Head of caudate nucleus (tissue), 42 donors: Measurements from ENCODE around the gene AK9.
"Not testable (repeated sequence)": the region's sequence is repeated elsewhere in the genome, so short reads cannot be mapped to it uniquely, and the experiment has no call there.

Source experiments
- DNase-seq, 42 donors: peaks; one replicate each; pipeline versions ENCODE4 v3.0.0 to v3.0.0-alpha.2; 2020 to 2021; ENCODE audit warnings: mixed read lengths in 7 of 42
- intact Hi-C: fragments of 100-400 bp; cut with DNase I; formaldehyde crosslinking; loops from one replicate; pipeline ENCODE4 v1.15.0; 2022

Gene AK9

DNA sequence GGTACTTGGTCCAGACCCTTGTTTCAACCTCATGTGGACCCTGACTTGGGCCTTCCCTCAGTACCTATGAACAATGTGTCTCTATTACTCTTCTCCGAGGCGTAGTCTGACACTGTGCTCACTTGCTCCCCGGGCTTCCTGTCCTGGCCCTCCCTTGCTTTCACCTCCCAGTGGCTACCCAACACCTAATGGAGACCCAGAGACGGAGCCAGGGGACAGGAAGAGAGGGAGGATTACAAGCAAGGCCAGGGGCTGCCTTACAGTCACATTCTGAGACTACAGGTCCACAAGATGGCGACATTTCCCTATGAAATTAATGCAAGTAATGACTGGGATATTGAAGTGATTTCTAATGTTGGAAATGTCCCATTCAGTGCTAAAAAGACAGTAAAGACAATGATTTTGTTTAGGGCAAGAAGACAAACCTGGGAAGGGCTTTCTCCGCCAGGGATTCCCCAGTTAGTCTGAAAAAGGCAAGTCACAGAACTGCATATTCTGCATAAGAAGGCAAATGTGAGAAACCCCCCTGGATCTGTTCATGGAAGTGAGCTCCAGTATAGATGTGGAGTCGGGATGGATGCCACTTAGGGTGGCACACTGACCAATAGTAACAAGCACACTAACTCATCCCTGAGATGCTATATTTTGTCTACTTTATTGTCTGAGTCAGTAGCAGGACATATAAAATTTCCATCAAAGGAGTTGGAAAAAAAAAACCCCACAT, 163.9 kb downstream of the AK9 start:
- intact Hi-C loops: loop anchor here (5.0 to 10.0 kb wide), 2 partner anchors 178 to 525 kb away; no protein-coding TSS in a partner anchor
- DNase-seq: peak in 30 of 42 donors; percentile 3 to 76 (median 37)

DNA sequence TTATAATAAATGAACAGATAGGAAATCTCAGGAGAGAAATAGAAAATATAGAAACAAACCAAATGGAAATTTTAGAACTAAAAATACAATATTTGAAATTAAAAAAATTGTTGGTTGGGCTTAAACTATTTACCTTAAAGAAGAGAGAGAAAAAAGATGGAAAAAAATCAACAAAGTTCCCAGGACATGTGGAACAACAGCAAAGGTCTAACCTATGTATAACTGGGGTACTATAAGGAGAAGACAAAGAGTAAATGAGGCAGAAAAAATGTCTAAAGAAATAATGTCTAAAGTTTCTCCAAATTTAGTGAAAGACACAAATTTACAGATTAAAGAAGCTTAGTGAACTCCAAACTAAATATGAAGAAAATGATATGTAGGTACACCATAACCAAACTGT, 166.9 kb downstream of the AK9 start:
- no peak for DNase-seq
- intact Hi-C loops: loop anchor here (10.0 kb wide), 1 partner anchor 181 kb away; no protein-coding TSS in a partner anchor

DNA sequence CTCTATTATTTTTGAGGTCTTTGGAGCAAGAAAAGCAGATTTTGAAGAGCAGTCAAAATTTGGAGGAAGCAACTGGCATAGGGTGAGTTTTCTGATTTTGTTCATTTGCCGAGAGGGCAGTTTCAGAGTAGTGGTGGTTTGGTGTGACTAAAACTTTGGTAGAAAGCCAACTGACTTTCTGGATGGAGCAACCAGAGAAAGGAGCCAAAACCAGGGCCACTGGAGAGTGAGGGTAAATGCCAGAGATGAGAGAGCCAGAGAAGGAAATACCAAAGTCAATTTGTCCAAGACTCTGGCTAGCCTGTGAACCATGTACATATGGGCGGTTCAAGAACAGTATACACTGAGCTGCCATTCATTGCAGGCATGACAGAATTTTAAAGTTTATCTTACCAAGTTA, 167.5 kb downstream of the AK9 start:
- DNase-seq: no peak
- intact Hi-C loops: loop anchor here (10.0 kb wide), 1 partner anchor 181 kb away; no protein-coding TSS in a partner anchor

DNA sequence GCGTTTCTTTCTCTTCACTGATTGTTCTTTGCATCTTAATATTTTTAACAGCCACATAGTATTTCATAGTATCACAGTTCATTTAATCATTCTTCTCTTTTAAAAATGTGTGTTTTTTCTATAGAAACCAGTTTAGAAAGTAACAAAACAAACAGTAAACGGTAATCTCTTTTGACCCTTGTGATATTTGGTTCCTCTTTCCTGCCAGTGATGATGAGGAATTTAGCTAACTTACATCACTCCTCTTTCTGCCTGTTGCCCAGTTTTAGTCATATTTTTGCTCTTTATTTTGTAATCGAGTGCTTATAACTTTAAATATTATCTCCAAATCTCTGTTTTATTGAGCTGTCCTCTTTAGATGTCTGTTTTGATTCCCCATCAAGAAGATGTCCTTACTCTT, 169.9 kb downstream of the AK9 start:
- intact Hi-C loops: loop anchor here (10.0 kb wide), 1 partner anchor 184 kb away; no protein-coding TSS in a partner anchor

DNA sequence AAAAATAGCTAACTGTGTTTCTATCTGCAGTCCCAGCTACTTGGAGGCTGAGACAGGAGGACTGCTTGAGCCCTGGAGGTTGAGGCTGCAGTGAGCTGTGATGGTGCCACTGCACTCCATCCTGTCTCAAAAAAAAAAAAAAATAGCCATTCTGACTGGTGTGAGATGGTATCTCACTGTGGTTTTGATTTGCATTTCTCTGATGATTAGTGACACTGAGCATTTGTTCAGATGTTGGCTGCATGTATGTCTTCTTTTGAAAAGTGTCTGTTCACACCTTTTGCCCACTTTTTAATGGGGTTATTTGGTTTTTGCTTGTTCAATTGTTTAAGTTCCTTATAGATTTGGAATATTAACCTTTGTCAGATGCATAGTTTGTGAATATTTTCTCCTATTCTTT, 171.4 kb downstream of the AK9 start:
- not testable (repeated sequence) for DNase-seq
- intact Hi-C loops: loop anchor here (10.0 kb wide), 1 partner anchor 185 kb away; no protein-coding TSS in a partner anchor

More for the DNA sequence above, 169.9 kb downstream of the AK9 start:
- DNase-seq: no peak

DNA sequence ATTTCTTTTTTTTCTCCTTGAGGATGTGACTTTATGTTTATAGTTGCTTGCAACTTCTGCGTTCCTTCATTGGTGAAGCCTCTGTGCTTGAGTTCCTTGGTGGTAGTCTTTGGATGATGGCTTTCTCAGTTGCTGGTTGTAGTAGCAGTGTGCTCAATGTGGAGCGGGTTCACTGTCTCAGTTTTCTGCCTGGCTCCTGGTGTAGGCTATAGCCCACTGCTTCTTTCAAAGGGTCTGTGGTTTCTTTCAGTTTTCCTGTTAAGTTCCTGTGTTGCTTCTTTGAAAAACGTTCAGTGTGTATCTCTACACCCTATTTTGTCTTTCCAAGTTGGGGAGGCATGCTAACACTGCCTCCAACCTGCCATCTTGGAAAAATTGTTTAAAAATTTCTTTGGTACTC, 174.1 kb downstream of the AK9 start:
- DNase-seq: no peak
- intact Hi-C loops: no loop called here

DNA sequence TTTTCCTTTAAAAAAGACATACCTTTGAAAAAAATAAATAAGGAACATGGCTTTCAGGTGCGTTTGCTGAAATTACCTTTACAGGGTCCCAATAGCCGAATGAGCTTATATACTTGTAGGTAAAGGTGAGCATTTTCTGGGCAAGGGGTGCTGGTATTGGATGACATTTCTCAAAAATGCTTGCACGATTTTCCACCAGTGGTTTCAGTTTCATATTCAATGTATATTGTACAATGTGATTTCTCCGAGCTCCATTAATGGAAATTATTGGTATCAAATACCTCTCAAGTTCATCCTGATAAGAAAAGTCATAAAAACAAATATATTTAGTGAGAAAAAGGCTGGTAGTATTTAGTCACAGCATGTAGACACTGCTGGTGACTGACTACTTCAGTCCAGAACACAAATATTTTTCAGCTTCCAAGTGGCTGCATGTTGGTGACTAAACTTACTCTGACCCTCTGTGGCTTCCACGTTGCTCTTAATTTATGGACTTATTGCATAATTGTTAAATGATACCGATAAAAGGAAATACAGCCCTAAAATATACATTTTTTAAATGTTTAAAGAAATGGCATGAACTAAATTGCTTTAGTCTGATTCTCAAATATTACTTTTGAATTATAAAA, 175.1 kb downstream of the AK9 start:
- DNase-seq: no peak
- intact Hi-C loops: no loop called here

DNA sequence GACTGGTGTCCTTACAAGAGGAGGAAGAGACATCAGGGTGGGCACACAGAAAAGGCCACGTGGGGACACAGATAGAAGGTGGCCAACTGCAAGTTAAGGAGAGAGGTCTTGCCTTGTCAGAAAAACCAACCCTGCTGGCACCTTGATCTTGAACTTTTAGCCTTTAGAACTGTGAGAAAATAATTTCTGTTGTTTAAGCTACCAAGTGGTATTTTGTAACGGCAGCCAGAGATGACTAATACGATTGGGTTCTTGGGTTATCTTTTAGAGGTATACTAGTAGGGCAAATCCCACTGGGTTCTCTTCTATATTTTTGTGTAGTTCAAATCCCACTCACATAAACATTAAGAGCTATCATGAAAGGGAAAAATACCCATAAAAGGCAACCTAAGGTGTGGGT, 176.1 kb downstream of the AK9 start:
- intact Hi-C loops: no loop called here
- DNase-seq: no peak

DNA sequence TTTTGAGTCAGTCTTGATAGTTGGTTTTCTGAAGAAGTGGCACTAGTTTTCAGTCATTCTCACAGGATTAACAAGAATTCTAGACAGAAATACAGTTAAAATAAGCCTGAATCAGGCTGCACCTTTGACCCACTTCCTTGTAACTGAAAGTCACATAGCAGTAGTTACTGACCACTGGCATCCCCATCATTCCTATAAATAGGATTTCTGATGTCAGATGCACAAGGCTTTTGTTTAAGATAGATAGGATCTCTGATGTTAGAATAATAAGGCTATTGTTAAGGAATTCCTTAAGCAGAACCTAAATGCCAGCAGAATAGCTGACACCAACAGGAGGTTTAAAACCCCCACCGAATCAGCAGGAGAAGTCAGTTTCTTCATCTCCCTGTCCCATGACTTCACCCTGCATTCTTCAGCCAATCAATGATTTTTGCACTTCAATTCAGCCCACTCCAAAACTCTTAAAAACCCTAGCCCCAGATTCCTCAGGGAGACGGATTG, 177.4 kb downstream of the AK9 start:
- intact Hi-C loops: no loop called here
- DNase-seq: no peak

DNA sequence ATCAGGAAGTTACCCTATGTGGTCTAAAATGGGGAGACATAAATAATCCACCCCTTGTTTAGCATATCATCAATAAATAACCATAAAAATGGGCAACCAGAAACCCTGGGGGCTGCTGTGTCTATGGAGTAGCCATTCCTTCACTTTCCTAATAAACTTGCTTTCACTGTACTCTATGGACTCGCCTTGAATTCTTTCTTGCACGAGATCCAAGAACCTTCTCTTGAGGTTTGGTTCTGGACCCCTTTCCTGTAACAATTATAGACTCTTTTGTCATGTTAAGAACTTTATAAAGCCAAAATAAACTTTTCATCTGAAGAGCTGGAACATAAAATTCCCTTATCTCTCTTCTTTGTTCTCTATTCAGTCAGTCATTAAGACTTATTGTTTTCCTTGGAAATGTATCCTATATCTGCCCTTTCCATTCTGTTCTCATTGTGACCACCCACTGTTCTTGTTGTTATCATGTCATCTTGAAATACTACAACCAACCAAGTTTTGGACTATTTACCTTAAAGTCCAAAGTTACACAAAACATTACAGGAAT, 178.7 kb downstream of the AK9 start:
- intact Hi-C loops: no loop called here
- DNase-seq: no peak

DNA sequence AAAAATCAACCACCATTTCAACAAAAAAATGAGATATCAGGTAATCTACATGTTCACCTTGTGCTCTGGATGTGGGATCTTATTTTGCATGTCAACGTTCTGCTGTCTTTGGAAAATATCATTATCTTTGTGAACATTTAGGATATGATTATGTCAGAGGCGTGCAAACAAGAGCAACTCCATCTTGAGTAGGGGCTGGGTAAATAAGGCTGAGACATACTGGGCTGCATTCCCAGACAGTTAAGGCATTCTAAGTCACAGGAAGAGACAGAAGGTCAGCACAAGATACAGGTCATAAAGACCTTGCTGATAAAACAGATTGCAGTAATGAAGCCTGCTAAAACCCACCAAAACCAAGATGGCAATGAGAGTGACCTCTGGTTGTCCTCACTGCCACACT, 179.2 kb downstream of the AK9 start:
- intact Hi-C loops: no loop called here
- DNase-seq: no peak

DNA sequence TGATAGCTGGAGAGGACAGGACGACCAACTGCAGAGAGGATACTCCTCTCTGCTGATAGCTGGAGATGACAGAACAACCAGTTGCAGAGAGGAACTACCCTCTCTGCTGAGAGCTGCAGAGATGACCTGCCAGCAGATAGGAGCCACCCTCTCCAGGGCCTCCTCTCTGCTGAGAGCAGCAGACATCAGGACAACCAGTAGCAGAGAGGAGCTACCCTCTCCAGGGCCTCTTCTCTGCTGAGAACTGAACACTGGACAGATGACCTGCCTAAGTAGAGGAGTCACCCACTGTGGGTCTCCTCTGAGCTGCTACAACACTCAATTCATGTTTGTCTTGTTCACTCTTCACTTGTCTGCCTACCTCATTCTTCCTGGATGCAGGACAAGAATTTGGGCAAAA, 180.6 kb downstream of the AK9 start:
- intact Hi-C loops: no loop called here
- no peak for DNase-seq

DNA sequence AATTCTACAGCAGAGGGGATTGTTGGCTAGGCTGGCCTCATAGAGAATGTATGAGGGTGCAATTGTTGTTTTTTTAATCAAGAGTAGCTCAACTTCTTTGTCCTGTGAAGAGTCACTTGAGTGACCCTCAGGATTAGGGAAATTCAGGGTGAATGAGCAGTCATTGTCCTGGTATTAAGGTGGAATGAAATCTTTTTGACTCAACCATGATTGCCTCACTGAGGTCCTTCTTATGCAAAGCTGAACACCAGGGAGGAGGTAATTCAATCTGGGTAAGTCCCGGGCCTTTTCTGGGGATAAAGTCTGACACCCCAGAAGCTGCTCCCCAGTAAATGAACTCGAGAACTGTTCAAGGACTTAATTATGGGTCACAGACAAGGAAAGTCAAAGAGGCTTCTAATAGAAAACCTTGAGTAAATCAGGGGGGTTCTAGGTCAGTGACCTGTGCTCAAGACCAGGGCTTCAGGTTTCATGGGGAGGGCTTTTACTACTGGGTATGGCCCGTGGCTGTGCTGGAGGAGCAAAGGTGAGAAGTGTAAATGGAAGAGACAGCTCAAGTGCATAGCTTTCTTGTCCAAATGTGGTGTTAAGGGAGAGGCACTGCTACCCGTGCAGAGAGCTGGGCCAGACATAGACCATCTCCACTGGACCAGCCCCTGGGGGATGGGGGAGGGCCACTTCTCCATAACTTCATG, 182.7 kb downstream of the AK9 start:
- DNase-seq: no peak
- intact Hi-C loops: no loop called here

DNA sequence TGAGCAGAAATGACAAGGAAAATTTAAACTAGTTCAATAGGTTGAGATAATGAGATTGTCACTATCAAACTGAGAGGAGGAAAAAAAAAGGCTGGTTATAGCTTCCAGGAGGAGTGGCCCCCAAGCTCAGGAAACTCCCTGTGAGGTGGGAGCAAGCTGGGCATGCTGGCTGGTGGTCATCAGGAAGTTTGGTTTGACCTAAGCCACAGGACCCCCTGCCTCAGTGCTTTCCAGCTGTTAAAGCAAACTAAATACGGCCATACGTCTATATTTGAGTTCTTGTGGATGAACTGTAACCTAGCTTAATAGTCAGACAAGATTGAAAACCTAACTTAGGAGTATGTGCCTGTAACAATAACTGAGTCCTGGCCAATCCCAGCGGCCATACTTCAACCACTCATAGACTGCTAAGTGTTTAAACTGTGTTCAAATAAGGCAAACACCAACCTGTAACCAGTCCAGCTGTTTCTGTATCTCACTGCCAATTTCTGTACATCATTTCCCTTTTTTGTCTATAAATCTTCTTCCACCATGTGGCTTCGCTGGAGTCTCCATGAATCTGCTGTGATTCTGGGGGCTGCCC, 183.4 kb downstream of the AK9 start:
- intact Hi-C loops: no loop called here
- no peak for DNase-seq

DNA sequence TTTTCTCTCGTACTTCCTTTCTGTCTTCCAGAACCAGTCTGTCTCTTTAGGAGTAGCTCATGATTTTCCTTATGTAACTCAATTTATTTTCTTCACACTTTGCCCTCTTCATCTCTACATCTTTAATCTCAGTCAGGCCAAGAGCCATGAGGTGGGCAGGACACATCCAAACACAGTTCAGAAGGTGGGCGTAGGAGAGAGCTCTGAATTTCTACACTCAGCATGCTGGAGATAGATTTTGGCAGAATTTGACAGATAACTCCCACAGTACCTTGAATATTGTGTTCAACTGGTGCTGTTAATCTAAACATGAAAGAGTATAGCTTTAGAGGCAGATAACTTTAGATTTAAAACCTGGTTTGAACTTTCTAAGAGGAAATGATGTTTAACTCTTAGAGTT, 184.2 kb downstream of the AK9 start:
- intact Hi-C loops: no loop called here

DNA sequence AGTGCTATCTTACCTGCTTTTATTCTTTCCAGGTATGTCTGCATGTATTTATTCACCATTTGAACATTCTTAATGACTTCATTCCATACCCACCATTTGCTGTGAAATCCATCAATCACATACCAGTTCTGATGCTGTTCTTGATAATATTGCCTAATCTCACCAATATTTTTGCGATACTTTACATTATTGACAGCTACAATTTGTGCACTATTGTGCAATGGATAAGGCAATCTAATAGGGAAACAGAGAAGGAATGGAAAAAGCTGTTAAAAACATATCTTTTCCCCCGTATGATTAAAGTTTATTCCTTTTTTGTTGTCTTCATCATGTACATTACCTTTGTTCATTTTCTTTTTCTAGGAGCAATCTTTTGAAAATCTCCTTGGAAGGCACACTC, 184.7 kb downstream of the AK9 start:
- DNase-seq: no peak
- intact Hi-C loops: no loop called here

More for the DNA sequence above, 184.2 kb downstream of the AK9 start:
- DNase-seq: peak in 12 of 42 donors; percentile 3 to 72 (median 28)

DNA sequence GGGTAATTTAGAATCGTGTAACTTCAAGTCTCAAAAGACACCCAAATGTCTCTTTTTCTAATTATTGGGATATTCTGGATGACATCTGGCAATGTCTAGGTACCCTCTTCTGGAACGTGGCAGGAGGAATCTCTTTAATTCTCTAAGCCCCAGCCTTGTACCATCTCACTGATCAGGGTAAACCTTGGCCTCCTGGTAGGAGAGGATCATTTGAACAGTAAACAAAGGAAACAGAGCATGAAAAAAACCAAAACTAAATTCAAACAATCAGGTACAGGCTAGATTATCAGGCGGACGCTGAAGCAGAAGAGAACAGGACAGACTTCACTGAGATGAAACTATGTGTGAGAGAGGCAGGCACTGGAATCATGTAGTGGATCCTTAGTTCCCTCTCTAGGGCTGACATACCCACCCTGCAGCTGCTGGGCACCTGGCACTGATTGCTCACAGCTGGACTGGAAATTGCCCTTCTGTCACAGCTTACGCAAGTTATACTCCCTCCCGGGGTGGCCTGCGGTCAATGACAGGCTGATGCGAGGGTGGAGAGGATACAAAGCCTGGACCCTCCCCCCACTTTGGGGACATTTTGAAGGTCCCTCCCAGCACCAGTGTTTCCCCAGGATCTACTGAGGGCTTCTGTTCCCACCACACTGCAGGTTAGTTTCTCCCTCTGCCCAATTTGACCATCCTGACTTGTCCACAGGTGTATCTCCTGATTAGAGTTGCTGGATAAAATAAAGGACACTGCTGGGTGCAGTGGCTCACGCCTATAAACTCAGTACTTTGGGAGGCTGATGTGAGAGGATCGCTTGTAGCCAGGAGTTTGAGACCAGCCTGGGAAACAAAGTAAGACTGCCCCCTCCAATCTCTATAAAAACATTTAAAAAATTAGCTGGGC, 187.4 kb downstream of the AK9 start:
- no peak for DNase-seq
- intact Hi-C loops: no loop called here

DNA sequence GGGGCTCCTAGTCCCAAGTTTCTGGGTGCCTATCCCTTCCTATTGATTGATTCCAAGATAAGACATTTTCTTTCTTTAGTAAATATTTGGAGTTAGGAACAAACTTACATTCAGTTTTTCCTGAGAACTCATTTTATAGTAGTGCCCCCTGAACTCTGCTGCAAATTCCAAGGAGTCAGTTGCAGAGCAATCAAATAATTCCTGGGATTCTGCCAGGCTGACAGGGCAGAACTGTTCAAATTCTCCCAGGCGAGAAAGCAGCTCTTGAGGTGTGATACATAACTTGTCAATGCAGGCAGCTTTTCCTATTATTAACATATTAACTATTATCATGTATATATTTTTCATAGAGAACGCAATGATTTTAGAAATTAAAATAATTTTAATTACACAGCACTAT, 192.1 kb downstream of the AK9 start:
- no peak for DNase-seq

More for the DNA sequence above, 192.1 kb downstream of the AK9 start:
- intact Hi-C loops: no loop called here
